ENCODE measurements around the gene PANX1. TPM values are rescaled to one million over a fixed set of nuclear protein-coding genes. Genes with fewer than 3 reads are reported as not detected.

Gene PANX1
- total RNA-seq, 1 experiment from 2014 or later, result 21.9 TPM

DNA sequence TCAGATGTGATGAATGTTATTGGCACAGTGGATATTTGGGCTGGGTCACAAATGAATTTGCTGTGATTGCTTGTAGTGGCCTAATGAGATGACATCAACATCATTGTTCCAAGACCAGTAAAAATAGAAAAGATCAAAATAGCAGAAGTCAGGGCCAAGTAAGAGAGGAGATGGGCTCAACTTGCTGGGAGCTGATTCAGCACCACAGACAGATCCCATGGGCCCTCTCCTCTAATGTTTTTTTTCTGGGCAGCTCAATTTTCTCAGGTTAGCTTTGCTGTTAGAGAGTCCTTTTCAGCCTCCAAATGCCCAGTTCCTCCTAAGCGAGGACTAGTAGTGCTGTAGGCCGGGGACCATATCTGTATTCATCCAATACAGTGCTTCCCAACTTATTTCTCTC is 89.7 kb downstream of the PANX1 start:
- BruUV-seq (replicated peaks), result no TSS peak
- intact Hi-C loops (cut with micrococcal nuclease), result no loop called here
- RAD21 ChIA-PET (ENCODE audit: low non-redundant PET in 1 of 2, low total read pairs in 2 of 2, uncharacterized antibody in 2 of 2, unreplicated experiment in 2 of 2), result no interaction called here
- Histone ChIP-seq H3K9me2 (ENCODE audit: insufficient read depth) (no peaks in the 10 kb centered on the region), H3K27ac (ENCODE audit: low read depth, low read length) (no peak overlapping the region), H2AFZ (ENCODE audit: low read depth, low read length, poor library complexity, severe bottlenecking) (no peak overlapping the region), H3K4me2 (ENCODE audit: low read length) (no peak overlapping the region), H3K27me3 (ENCODE audit: insufficient read depth, low read length) (peaks cover 11% of the 10 kb centered on the region; the same call in 1 of the 2 replicates), H3K79me2 (ENCODE audit: insufficient read depth, low read length) (no peaks in the 10 kb centered on the region), H3K4me1 (ENCODE audit: control insufficient read depth in 1 of 2, insufficient read depth in 2 of 2, low read length in 2 of 2) (no peaks in the 10 kb centered on the region), H3K36me3 (ENCODE audit: control insufficient read depth in 1 of 2, insufficient read depth in 2 of 2, low read length in 2 of 2) (no peaks in the 10 kb centered on the region), H3K9ac (ENCODE audit: low read length) (no peak overlapping the region), H3K9me3 (ENCODE audit: control insufficient read depth in 1 of 2, insufficient read depth in 1 of 2, low read depth in 1 of 2, low read length in 2 of 2) (peaks cover 0 to 5% of the 10 kb centered on the region in 2 experiments; a peak in 2 of 4 replicates), H3K4me3 (replicated peaks in 1 of 2; ENCODE audit: low read depth in 1 of 2, low read length in 2 of 2) (no peak overlapping the region), H4K20me1 (ENCODE audit: insufficient read depth) (no peaks in the 10 kb centered on the region)
- CTCF ChIA-PET, result no interaction called here
- ATAC-seq (no peak), DNase-seq (ENCODE audit: low read depth, low spot score) (no peak)
- POLR2A ChIA-PET, result no interaction called here
- TF ChIP-seq, protein P1, sequence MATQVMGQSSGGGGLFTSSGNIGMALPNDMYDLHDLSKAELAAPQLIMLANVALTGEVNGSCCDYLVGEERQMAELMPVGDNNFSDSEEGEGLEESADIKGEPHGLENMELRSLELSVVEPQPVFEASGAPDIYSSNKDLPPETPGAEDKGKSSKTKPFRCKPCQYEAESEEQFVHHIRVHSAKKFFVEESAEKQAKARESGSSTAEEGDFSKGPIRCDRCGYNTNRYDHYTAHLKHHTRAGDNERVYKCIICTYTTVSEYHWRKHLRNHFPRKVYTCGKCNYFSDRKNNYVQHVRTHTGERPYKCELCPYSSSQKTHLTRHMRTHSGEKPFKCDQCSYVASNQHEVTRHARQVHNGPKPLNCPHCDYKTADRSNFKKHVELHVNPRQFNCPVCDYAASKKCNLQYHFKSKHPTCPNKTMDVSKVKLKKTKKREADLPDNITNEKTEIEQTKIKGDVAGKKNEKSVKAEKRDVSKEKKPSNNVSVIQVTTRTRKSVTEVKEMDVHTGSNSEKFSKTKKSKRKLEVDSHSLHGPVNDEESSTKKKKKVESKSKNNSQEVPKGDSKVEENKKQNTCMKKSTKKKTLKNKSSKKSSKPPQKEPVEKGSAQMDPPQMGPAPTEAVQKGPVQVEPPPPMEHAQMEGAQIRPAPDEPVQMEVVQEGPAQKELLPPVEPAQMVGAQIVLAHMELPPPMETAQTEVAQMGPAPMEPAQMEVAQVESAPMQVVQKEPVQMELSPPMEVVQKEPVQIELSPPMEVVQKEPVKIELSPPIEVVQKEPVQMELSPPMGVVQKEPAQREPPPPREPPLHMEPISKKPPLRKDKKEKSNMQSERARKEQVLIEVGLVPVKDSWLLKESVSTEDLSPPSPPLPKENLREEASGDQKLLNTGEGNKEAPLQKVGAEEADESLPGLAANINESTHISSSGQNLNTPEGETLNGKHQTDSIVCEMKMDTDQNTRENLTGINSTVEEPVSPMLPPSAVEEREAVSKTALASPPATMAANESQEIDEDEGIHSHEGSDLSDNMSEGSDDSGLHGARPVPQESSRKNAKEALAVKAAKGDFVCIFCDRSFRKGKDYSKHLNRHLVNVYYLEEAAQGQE (IDR thresholded peaks at IDR 0.05; ENCODE audit: low read depth), result peak; percentile 36
- no peak for TF ChIP-seq ELF1 (IDR thresholded peaks at IDR 0.05; ENCODE audit: borderline replicate concordance, low read depth)

GRCh38 chr11:94219771-94220170 is 91.1 kb downstream of the PANX1 start:
- RAD21 ChIA-PET (ENCODE audit: low non-redundant PET in 1 of 2, low total read pairs in 2 of 2, uncharacterized antibody in 2 of 2, unreplicated experiment in 2 of 2), result no interaction called here
- Histone ChIP-seq H3K4me3 (replicated peaks in 1 of 2; ENCODE audit: low read depth in 1 of 2, low read length in 2 of 2) (no peak overlapping the region), H3K9me3 (ENCODE audit: control insufficient read depth in 1 of 2, insufficient read depth in 1 of 2, low read depth in 1 of 2, low read length in 2 of 2) (peaks cover 0 to 5% of the 10 kb centered on the region in 2 experiments; a peak in 2 of 4 replicates), H3K79me2 (ENCODE audit: insufficient read depth, low read length) (no peaks in the 10 kb centered on the region), H3K27me3 (ENCODE audit: insufficient read depth, low read length) (no peaks in the 10 kb centered on the region), H3K4me1 (ENCODE audit: control insufficient read depth in 1 of 2, insufficient read depth in 2 of 2, low read length in 2 of 2) (no peaks in the 10 kb centered on the region), H2AFZ (ENCODE audit: low read depth, low read length, poor library complexity, severe bottlenecking) (no peak overlapping the region), H3K4me2 (ENCODE audit: low read length) (no peak overlapping the region), H4K20me1 (ENCODE audit: insufficient read depth) (no peaks in the 10 kb centered on the region), H3K9me2 (ENCODE audit: insufficient read depth) (no peaks in the 10 kb centered on the region), H3K9ac (ENCODE audit: low read length) (no peak overlapping the region), H3K27ac (ENCODE audit: low read depth, low read length) (no peak overlapping the region), H3K36me3 (ENCODE audit: control insufficient read depth in 1 of 2, insufficient read depth in 2 of 2, low read length in 2 of 2) (no peaks in the 10 kb centered on the region)
- POLR2A ChIA-PET, result no interaction called here
- DNase-seq (ENCODE audit: low read depth, low spot score), result no peak
- CTCF ChIA-PET, result no interaction called here
- intact Hi-C loops (cut with micrococcal nuclease), result no loop called here
- TF ChIP-seq CEBPB (IDR thresholded peaks at IDR 0.05; ENCODE audit: low read depth) (no peak), CBX3 (IDR thresholded peaks at IDR 0.05; ENCODE audit: low read depth) (peak; percentile 56; the same call in 1 of the 2 replicates)
- no TSS peak for BruUV-seq (replicated peaks)
- no peak for ATAC-seq

All from HCT116 (cell line).